GM23338 (cell line): Measurements from ENCODE around the gene PROX1. TPM values are rescaled to one million over a fixed set of nuclear protein-coding genes. Genes with fewer than 3 reads are reported as not detected.

ENCODE experiments used
- ATAC-seq: fragments of 200-7000 bp; cut with Tn5 transposase; 3 replicates; pipeline ENCODE4 v1.9.1; 2020
- DNase-seq: peaks from one replicate; pipeline ENCODE4 v3.0.0-alpha.2; 2015; ENCODE audit warnings: low spot score
- H2AFZ ChIP-seq: fragments of 200-600 bp; sonication (generic); 2 replicates; pipeline ENCODE4 v1.8.0; 2016; ENCODE audit warnings: antibody characterized with exemption, mild to moderate bottlenecking, moderate library complexity
- H3F3A ChIP-seq: fragments of 200-600 bp; sonication (generic); replicated peaks from 2 replicates; pipeline ENCODE4 v1.8.0; 2017; ENCODE audit warnings: antibody characterized with exemption, mixed run types, low read depth
- H3K27ac ChIP-seq: fragments of 200-600 bp; sonication (generic); 2 replicates; pipeline ENCODE4 v1.6.1; 2016; ENCODE audit warnings: low read depth
- H3K27me3 ChIP-seq: fragments of 200-600 bp; sonication (generic); 2 replicates; pipeline ENCODE4 v1.8.0; 2016; ENCODE audit warnings: mild to moderate bottlenecking, mixed run types, moderate library complexity; ENCODE audit not compliant: insufficient read depth
- H3K36me3 ChIP-seq: fragments of 200-600 bp; sonication (generic); 2 replicates; pipeline ENCODE4 v1.8.0; 2016; ENCODE audit warnings: mild to moderate bottlenecking; ENCODE audit not compliant: insufficient read depth
- H3K4me1 ChIP-seq: fragments of 200-600 bp; sonication (generic); 2 replicates; pipeline ENCODE4 v1.8.0; 2016; ENCODE audit warnings: mild to moderate bottlenecking, moderate library complexity; ENCODE audit not compliant: insufficient read depth
- H3K4me2 ChIP-seq: fragments of 200-600 bp; sonication (generic); 2 replicates; pipeline ENCODE4 v1.7.1; 2017; ENCODE audit warnings: mixed run types
- H3K4me3 ChIP-seq: fragments of 200-600 bp; sonication (generic); 2 replicates; pipeline ENCODE4 v1.6.1; 2016; ENCODE audit warnings: mixed run types
- H3K79me2 ChIP-seq: fragments of 200-600 bp; sonication (generic); replicated peaks from 2 replicates; pipeline ENCODE4 v1.8.0; 2017; ENCODE audit warnings: mild to moderate bottlenecking; ENCODE audit not compliant: insufficient read depth
- H3K9me2 ChIP-seq: fragments of 200-600 bp; sonication (generic); 2 replicates; pipeline ENCODE4 v1.8.0; 2017; ENCODE audit not compliant: insufficient read depth
- H4K20me1 ChIP-seq: fragments of 200-600 bp; sonication (generic); replicated peaks from 2 replicates; pipeline ENCODE4 v1.8.0; 2017; ENCODE audit warnings: mild to moderate bottlenecking; ENCODE audit not compliant: insufficient read depth
- H3K27ac Mint-ChIP-seq: 2 replicates; pipeline ENCODE4 v1.8.0; 2020; ENCODE audit warnings: inconsistent platforms, mild to moderate bottlenecking, moderate library complexity, mixed read lengths
- H3K27me3 Mint-ChIP-seq: 3 replicates; pipeline ENCODE4 v1.8.0; 2022; ENCODE audit warnings: low read depth, mild to moderate bottlenecking, moderate library complexity, mixed read lengths, inconsistent platforms; ENCODE audit not compliant: insufficient read depth, poor library complexity
- H3K36me3 Mint-ChIP-seq: 3 replicates; pipeline ENCODE4 v1.8.0; 2021; ENCODE audit warnings: low read depth, mild to moderate bottlenecking, inconsistent platforms, moderate library complexity, mixed read lengths
- H3K4me1 Mint-ChIP-seq: 3 replicates; pipeline ENCODE4 v1.8.0; 2020; ENCODE audit warnings: mild to moderate bottlenecking, inconsistent platforms, mixed read lengths
- H3K4me3 Mint-ChIP-seq: 3 replicates; pipeline ENCODE4 v1.8.0; 2021; ENCODE audit warnings: moderate library complexity, mild to moderate bottlenecking, inconsistent platforms, mixed read lengths
- H3K9me3 Mint-ChIP-seq: 3 replicates; pipeline ENCODE4 v1.8.0; 2020; ENCODE audit warnings: moderate library complexity, mild to moderate bottlenecking, inconsistent platforms, mixed read lengths
- CTCF ChIP-seq, 2 experiments: fragments of 200-600 bp in 1 of 2; sonication (generic) in 1 of 2; conservative IDR thresholded peaks; 2 replicates each; pipeline versions ENCODE4 v1.5.1 to v1.6.1; 2016 to 2017; ENCODE audit warnings: antibody characterized with exemption in 2 of 2, low read depth in 2 of 2, mild to moderate bottlenecking in 2 of 2, moderate library complexity in 1 of 2
- EZH2 ChIP-seq: fragments of 200-600 bp; sonication (generic); IDR thresholded peaks from one replicate; pipeline ENCODE4 v1.8.0; 2017; ENCODE audit warnings: antibody characterized with exemption, mild to moderate bottlenecking, low read depth; ENCODE audit not compliant: unreplicated experiment
- EZH2phosphoT487 ChIP-seq: fragments of 200-600 bp; sonication (generic); IDR thresholded peaks from one replicate; pipeline ENCODE4 v1.8.1; 2018; ENCODE audit warnings: antibody characterized with exemption; ENCODE audit not compliant: unreplicated experiment
- JUNB ChIP-seq: IDR thresholded peaks from one replicate; pipeline ENCODE4 v1.6.1; 2016; ENCODE audit warnings: antibody characterized with exemption; ENCODE audit not compliant: unreplicated experiment
- NANOG ChIP-seq: IDR thresholded peaks from 2 replicates; pipeline ENCODE4 v1.6.1; 2016; ENCODE audit warnings: antibody characterized with exemption, borderline replicate concordance
- POLR2AphosphoS5 ChIP-seq: IDR thresholded peaks from 2 replicates; pipeline ENCODE4 v1.6.1; 2016; ENCODE audit warnings: antibody characterized with exemption, low read depth
- REST ChIP-seq: IDR thresholded peaks from one replicate; pipeline ENCODE4 v1.6.1; 2018; ENCODE audit warnings: antibody characterized with exemption; ENCODE audit not compliant: unreplicated experiment
- ZNF331 ChIP-seq: fragments of 250-450 bp; sonication (Bioruptor Pico); IDR thresholded peaks from 2 replicates; pipeline ENCODE4 v1.5.0; 2020; ENCODE audit warnings: low read depth, mild to moderate bottlenecking, moderate library complexity
- polyA plus RNA-seq: library from polyadenylated mRNA; unstranded; fragments of >200 nt; fragmentation: Nextera tagmentation; extraction: Ambion mirVana; gene quantifications from 2 replicates; pipeline ENCODE4 v1.2.1, GENCODE V29; 2016
- total RNA-seq: library from RNA; depleted of rRNA; stranded (reverse); fragments of >200 nt; shearing (Covaris generic); gene quantifications from 2 replicates; pipeline ENCODE4 v1.2.3, GENCODE V29; 2014

PROX1 gene
- total and polyA plus RNA-seq, 2 experiments from 2014 or later = 0.49 to 0.66 TPM

GRCh38 chr1:214013614-214014377 is 26.0 kb downstream of the PROX1 start:
- no peak overlapping the region for H3K27ac ChIP-seq
- no peak overlapping the region for H3K27ac Mint-ChIP-seq
- no peaks in the 10 kb centered on the region for H4K20me1 ChIP-seq
- H3K36me3 ChIP-seq = no peaks in the 10 kb centered on the region
- 0 out of 2 replicates have a peak, but pooled peaks cover 11% of the 10 kb centered on the region for H3K9me2 ChIP-seq
- H3K4me3 Mint-ChIP-seq = no peak overlapping the region
- no peak for ATAC-seq
- H3F3A ChIP-seq = no peaks in the 10 kb centered on the region
- no peak overlapping the region for H3K4me2 ChIP-seq
- H3K4me3 ChIP-seq = no peak overlapping the region
- DNase-seq = no peak
- no peaks in the 10 kb centered on the region for H3K36me3 Mint-ChIP-seq
- no peaks in the 10 kb centered on the region for H3K79me2 ChIP-seq
- TF ChIP-seq NANOG (no peak), POLR2AphosphoS5 (no peak), CTCF (conservative IDR thresholded peaks at IDR 0.05; ENCODE audit: low read depth in 2 of 2) (no peak), JUNB (no peak), ZNF331 (CRISPR knock-in tag) (no peak)
- peaks cover 41% of the 10 kb centered on the region for H3K4me1 Mint-ChIP-seq
- no peaks in the 10 kb centered on the region for H3K9me3 Mint-ChIP-seq
- peaks cover 15% of the 10 kb centered on the region; the same call in 1 of the 2 replicates for H3K4me1 ChIP-seq
- H2AFZ ChIP-seq = no peak overlapping the region
- no peaks in the 10 kb centered on the region for H3K27me3 ChIP-seq
- H3K27me3 Mint-ChIP-seq = no peaks in the 10 kb centered on the region

GRCh38 chr1:214014730-214015129 is 27.0 kb downstream of the PROX1 start:
- Histone ChIP-seq H3K27me3 (no peaks in the 10 kb centered on the region), H3K9me2 (0 out of 2 replicates have a peak, but pooled peaks cover 11% of the 10 kb centered on the region), H3K4me2 (0 out of 2 replicates have a peak overlapping the region, but pooled peaks have one; percentile 4), H3K4me1 (peaks cover 15% of the 10 kb centered on the region; the same call in 1 of the 2 replicates), H3K27ac (no peak overlapping the region), H2AFZ (no peak overlapping the region), H3K4me3 (no peak overlapping the region), H3K36me3 (no peaks in the 10 kb centered on the region), H4K20me1 (no peaks in the 10 kb centered on the region), H3K79me2 (no peaks in the 10 kb centered on the region), H3F3A (no peaks in the 10 kb centered on the region)
- Mint-ChIP-seq H3K27me3 (peaks cover 1% of the 10 kb centered on the region), H3K4me3 (no peak overlapping the region), H3K9me3 (no peaks in the 10 kb centered on the region), H3K27ac (no peak overlapping the region), H3K36me3 (no peaks in the 10 kb centered on the region), H3K4me1 (peaks cover 39% of the 10 kb centered on the region)
- DNase-seq = no peak
- peak; percentile 32; the same call in 1 of the 3 replicates for ATAC-seq
- TF ChIP-seq POLR2AphosphoS5 (no peak), CTCF (conservative IDR thresholded peaks at IDR 0.05; ENCODE audit: low read depth in 2 of 2) (no peak), EZH2phosphoT487 (no peak), REST (no peak), NANOG (no peak), EZH2 (no peak)
